GM18511 (cell line): ENCODE measurements around the gene ANXA1.
"Not testable (repeated sequence)": the region's sequence is repeated elsewhere in the genome, so short reads cannot be mapped to it uniquely, and the experiment has no call there.

Source experiments
- ATAC-seq: cut with Tn5 transposase; IDR thresholded peaks from one replicate; pipeline ENCODE4 v1.9.1; 2021; ENCODE audit warnings: mild to moderate bottlenecking, moderate library complexity; ENCODE audit not compliant: unreplicated experiment

Gene ANXA1

DNA sequence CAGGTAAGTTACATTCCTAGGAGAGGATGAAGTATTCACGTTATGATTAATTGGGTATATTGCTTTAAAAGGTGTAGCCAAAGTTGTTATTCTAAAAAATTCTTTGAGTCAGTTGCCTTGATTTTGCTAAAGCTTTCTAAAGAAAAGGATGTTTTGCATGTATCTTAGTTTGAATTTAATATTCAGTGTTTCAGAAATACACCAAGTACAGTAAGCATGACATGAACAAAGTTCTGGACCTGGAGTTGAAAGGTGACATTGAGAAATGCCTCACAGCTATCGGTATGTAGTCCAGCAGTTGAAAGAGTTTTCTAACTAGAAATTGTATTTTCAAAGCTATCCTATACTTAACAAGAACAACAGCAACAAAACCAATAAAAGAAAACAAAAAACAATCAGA, 14.2 kb downstream of the ANXA1 start:
- ATAC-seq, result no peak

DNA sequence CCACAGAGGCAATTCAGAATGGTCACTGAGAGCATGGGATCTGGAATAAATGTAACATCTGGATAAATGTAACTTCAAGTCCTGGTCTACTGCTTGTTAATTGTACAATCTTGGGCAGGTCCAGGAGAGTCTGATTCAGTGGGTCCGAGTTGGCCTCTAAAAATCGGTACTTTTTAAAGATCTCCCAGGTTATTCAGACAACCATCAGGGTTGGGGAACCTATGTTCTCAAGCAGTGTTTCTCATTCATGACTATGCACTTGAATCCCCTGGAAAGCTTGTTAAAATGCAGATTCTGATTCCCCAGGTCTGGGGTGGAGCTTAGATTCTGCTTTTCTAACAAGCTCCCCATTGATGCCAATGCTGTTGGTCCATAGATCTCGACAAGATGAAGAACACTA, 14.8 kb downstream of the ANXA1 start:
- no peak for ATAC-seq

DNA sequence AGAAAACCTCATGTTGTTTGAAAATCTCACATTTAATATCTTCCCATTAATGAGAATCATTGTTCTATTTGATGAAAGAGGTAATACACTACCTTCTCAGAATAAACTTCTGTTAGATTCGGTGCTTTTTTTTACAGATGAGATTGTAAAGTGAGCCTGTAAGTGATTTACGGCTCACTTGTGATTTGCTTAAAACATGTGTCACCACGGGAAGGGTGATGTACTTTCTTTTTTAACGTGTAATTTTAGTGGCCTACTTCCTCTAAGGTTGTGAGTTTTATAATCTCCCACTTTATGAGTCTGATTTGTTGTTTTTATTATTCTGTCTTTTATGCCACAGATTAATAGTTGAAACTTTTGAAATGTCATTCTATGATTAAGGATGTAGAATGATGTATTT, 15.9 kb downstream of the ANXA1 start:
- ATAC-seq, result peak; percentile 52

DNA sequence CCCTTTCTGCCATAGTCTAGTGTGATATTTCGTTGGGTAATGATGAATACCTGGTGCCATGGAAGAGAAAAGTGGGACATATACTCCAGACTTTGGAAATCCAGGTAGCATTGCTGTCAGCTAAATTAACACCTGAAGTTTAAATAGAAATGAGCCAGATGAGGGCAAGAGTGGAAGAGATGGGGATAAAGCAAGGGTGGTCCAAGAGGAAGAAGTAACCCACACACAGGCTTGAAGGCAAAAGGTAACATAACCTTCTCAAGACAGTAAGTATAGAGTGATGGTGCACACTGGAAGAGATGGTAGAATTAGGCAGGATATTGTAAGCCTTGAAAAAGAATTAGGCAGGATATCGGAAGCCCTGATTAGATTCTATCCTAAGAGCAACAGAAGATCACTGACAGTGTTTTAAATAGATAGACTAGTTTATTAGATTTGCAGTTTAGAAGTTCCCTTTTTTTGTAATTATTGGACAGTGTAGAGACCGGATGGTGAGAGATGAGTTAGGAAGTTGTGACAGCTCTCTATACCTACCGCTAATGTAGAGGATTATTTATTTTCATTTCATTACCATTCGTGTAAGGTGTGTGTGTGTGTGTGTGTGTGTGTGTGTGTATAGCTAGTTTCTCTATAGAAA, 16.8 kb downstream of the ANXA1 start:
- ATAC-seq, result no peak

DNA sequence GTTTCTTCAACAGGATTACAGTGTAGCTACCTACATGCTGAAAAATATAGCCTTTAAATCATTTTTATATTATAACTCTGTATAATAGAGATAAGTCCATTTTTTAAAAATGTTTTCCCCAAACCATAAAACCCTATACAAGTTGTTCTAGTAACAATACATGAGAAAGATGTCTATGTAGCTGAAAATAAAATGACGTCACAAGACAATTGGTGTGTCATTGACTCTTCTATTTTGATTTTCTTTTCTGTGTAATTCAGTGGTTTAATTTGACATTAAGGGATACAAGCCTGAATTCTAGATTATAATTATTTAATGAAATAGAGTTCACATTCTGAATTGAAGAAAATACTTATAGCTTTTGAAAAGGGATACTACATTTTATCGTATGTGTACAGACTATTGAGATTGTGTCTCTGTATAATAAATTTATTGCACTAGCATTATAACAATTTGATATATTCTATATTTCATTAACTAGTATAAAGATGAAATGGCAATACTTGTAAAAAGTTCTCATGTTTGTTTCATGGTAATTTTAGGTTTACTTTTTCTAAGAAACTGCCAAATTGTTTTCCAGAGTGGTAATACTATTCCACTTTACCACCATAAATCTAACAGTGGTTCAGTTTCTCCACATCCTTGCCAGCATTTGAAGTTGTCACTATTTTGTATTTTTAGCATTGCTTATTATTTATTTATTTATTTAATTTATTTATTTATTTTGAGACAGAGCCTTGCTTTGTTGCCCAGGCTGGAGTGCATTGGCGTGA, 18.7 kb downstream of the ANXA1 start:
- ATAC-seq, result no peak

DNA sequence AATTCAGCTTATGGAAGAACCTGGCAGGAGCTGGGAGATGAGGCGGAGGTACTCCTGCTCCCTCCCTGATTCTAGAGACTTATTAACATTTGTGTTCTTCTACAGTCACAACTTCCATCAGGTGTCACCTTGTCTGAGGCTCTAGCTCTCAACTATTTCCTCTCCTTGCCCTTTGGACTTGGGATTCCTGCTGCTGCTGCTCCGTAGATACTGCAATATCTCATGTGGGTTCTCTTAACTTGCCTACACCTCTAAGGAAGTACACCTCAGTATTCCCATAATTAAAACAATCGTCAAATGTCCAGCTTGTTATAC, 21.2 kb downstream of the ANXA1 start:
- no peak for ATAC-seq

DNA sequence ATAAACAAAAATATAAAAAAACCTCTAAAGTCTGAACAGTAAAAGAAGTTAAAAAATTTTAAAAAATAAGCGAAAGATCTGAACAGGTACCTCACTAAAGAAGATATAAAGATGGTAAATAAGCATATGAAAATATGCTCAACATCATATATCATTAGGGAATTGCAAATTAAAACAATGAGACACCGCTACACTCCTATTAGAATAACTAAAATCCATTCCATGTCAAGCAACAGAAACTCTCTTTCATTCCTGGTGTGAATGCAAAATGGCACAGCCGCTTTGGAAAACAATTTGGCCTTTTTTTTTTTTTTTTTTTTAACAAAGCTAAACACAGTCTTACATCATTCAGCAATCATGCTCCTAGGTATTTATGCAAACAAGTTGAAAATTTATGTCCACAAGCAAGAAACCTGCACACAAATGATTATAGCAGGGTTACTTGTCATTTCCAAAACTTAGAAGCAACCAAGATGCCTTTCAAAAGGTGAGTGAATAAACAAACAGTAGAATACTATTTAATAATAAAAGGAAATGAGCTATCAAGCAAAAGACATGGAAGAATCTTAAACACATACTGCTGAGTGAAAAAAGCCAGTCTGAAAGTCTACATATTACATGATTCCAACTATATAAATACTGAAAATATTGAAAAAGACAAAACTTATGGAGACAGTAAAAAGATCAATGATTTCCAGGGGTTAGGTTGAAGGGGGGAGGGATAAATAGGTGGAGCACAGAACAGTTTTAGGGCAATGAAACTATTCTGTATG, 22.1 kb downstream of the ANXA1 start:
- ATAC-seq, result no peak

DNA sequence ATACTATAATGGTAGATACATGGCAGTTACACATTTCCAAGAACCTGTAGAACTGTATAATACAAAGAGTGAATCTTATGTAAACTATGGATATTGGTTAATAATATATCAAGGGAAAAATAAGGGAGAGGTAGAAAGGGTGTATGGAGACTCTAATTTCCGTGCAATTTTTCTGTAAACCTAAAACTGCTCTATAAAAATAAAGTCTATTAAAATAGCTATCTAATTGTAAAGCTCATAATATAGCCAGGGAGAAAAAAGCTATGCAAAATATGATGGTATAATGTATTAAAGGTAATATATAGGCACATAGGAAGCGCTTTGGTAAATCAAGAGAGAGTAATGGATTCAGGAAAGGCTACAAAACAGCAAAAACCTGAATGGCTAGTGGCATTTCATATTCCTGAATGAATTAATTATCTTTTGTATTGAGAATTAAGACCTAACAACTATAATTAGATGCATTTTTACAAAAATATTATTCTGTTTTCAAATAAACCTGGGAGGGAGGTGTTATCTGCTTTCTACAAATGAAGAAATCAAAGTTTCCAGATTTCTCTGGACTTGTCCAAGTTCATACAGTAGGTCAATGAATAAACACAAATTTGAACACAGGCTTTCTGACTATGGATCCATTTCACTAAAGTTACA, 22.8 kb downstream of the ANXA1 start:
- ATAC-seq, result no peak

DNA sequence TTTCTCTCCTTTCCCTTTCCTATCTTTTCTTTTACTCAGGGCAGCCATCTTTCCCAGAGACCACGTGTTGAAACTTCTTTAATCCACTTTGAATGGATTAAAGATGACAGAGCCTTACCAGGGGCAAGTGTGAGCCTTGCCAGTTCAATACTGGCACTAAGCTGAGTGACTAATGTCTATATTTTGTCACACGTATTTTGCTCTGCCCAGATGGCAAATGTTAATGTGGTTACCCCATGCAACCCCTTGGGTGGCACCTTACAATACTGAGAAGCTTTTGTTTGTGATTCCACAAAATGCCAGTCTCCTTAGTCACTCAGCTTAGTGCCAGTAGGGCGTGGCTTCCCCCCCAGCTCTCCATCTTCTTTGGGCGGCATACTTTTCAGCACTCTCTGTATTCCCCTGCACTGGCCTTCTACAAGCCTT, 24.8 kb downstream of the ANXA1 start:
- ATAC-seq, result no peak

DNA sequence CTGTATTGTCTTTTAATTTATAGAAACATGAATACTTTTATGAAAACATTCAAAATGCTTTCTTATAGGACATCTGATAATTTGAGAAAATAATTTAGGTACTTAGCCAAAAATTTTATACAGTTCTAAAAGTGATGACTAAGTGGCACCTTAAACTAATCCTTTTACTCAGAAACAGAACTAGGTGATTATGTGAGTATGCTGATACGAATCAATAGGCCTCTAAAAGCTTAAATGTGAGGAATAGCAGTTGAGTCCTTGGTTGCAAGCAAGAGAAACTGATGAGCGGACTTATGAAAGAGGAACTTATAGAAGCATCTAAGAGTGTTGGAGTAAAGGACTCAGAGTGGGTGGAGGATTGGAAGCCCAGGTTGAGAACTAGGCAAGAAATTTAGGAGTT, 26.4 kb downstream of the ANXA1 start:
- ATAC-seq, result no peak

DNA sequence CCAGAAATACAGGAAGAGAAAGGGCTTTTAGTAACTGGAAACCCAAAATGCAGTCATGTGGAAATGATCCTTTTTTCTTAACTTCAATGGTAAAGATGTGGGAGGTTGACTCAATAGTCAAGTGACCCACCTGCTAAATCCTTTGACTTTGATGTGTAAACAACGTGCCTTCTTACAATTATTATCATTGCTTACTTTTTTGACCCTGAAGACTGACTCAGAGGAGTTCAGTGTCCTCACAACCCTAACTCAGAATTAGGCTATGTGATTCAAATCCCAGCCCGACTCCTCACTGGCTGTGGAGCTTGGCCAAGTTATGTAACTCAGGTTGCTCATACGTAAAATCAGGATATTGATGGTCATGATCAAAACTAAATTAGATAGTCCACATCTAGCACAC, 27.9 kb downstream of the ANXA1 start:
- ATAC-seq, result peak; percentile 60

DNA sequence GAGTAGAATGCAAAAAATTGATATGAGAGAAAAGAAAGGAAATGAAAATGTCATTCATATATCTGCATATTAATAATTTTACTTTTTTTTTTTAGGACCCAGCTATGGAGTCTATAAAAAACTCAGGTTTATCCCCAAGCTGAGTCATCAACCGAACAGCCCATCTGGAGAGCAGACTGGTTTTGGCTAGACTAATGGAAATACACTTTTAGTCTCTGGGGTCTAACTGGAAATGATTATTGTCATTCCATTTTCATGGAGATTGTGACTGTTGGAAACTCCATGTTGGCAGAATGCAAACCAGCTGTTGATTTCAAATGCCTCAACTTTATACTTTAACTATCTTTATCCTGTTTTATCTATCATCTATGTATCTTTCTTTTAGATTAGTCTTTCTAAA, 28.7 kb downstream of the ANXA1 start:
- no peak for ATAC-seq

DNA sequence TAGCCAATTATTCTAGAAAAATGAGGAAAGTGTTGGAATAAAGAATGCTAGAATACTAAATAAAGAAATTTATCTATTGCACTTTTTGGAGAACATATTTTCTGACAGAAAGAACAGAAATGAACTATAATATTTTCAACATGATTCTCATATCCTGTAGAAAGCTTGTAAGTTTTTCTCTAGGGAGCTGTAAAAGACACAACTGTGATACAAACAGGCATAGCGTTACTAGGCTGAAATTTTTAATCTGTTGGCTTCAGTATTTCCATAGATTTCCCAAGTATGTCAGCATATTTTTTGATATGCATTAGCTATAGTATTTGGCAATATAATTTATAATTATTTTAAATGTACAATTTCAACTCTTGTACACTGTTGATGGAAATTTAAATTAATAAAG, 31.3 kb downstream of the ANXA1 start:
- ATAC-seq, result no peak

DNA sequence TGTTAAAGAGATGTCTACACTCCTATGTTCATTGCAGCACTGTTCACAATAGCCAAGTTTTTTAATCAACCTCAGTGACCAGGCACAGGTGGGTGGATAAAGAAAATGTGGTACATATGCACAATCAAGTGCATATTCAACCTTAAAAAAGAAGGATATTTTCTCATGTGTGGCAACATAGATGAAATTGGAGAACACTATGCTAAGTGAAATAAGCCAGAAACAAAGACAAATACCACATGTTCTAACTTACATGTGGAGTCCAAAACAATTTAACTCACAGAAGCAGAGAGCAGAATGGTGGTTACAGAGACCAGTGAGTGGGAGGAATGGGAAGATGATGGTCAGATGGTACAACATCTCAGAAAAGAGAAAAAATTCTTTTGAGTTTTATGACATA, 31.8 kb downstream of the ANXA1 start:
- no peak for ATAC-seq

DNA sequence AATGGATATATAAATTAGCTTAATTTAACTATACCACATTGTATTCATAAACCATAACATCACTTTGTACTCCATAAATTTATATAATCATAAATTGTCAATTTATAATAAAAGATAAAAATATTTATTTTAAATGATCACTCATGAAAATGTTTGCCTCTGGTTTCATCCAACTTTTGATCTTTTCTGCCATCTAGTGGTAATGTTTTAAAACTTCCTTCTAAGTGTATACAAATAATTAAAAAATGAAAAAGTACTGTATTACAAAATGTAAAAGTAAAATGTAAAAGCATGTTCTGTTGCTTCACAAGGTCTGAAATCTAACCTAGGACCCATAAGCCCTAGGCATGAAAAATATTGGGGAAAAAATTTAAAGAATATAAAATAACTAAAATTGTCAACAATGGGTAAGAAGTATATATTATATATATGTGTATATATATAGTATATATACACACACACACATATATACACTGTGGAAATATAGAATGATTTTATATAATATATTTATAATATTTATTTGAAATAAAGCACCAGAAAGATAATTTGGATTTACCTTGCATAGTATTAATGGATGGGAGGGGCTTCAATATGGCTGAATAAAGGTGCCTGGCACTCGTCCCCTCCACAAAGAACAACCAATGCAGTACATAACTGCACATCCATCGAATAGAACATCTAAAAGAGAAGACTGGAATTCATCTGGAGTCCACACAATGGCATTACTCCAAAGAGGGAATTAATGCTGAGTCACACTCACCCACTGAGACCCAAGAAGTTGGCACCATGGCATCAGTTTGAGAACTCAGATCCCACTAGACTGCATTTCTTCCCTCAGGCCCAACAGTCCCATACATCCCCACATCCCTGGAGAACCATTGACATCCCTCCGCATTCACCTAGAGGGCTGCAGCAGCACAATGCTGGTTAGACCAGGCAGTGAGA, 32.5 kb downstream of the ANXA1 start:
- peak; percentile 51 for ATAC-seq

DNA sequence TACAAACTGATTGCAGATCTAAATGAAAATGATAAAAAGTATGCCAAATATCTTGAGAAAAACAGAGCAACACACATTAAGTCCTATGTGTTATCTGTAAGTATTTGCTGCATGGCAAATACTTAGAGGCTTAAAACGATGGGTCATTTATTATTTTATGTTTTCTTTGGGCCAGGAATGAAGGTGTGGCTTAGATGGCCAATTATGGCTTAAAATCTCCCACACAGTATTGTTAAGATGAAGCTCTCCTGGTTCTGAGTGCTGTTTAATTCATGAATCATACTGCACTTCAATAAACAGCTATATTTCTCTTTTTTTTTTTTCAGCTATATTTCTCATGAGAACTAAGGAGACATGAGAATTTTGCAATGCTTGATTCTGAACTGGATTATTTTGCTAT, 39.4 kb downstream of the ANXA1 start:
- ATAC-seq, result not testable (repeated sequence)

DNA sequence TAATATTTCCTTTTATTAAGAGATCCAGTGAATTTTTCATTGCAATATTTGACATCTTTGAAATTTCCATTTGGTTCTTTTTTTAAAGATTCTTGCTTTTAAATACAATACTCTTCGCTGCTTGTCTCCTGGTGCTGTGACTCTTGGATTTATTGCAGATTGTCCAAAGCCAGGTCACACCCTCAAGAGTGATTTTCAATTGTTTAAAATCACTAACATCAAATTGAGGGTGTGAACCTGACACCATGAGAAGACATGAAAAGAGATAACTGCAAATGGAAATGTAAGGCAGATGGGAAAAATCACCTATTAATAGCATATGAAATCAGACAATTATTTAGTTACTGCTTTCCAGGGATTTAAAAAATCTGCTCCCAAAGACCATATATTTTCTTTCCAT, 42.6 kb downstream of the ANXA1 start:
- ATAC-seq, result no peak

DNA sequence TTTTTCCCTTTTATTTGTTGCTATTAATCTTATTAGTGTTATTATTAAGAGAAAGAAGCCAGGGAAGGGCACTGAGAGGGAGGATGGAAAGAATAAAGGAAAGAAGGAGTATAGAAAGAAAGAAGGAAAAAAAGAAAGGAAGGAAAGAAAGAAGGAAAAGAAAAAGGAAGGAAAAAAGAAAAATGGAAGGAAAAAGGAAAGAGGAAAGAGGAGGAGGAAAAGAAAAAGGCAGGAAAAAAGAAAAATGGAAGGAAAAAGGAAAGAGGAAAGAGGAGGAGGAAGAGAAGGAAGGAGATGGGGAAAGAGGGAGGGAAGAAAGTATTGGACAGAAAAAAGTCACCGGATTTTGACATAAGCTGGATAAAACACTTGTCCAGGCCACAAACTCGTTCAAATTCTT, 47.8 kb downstream of the ANXA1 start:
- no peak for ATAC-seq

DNA sequence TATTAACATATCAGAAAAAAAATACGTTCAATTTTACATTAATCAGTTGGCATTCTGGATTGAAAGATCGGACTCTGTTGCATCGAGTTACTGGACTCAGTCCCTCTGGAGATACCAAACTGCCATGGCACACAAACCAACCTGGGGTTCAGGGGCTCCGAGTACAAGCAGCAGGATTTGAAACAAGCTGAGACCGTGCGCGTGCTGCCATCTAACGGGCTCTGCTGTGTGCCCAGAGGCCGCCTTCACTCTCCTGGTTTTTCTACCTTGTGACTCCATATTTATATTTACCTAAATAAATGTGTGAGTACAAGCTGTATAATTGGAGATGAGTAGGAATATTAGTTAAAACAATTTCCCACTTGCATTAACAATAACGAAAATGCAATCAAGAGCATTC, 48.2 kb downstream of the ANXA1 start:
- ATAC-seq, result no peak

DNA sequence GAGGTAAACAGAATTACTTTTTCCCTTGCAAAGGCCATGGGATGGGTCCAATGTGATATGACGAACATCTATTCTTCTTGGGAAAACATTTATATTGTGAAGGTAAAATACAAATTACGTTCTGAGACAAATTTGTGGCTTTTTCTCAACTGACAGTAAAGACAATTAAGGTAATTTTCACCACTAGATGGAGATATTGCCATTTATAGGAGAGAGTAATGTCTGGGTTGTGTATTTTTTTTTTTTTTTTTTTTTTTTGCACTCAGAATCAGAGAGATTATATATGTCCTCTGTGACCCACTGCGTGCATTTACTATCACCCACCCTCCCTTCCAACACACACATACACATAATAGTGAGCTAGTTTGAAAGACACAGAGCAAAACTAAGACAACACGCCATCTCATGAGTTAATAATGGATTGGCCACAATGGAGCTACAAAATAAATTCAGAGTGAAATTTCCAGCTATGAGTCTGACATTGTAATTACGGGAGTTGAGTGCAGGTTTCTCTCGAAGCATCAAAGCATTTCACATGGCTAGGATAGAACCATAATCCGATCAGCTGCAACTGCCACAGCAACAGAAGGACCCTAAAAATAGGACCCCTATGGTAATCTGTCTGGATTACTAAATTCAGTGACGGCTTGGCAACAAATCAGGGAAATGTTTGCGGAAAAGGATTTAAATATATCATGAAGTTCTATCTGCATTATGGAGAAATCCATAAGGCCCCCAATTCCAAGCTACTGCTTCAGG, 49.2 kb downstream of the ANXA1 start:
- ATAC-seq, result peak; percentile 60
